ENCODE measurements around the gene MRM2.

DNA sequence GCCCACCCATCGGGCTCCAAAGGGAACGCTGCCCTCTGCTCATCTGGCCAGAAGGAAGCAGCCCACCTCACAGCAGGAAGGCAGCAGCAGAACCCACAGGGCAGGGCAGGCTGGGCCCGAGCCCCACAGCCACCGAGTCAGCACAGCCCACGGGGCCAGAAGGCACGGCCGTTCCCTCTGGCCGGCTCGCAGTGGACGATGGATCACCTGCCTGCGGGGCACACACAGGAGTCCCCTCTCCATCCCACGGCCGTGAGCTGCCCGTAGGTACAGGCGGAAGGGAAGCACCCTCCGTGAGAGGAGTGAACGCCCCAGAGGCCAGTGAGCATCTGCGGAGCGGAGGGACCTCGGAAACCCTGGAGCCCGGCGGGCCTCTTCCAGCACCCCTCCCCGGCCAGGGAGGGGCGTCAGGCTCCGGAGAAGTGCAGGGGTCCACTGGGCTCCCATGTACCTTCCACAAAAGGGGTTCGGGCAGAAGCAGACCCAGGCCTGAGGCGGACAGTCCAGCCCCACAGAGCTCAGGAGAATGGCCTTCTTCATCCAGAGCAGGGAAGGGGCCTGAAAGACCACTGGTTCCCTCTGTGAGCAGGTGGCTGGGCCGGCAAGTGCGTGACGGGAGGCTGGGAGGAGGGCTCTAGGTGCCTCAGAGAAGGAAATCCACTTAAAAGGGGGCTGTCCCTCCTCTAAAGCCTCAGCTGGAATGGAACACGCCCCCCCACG is 11.7 kb upstream of the MRM2 start:
- TF ChIP-seq POLR2A (IDR thresholded peaks at IDR 0.05; ENCODE audit: low read length) = no peak
- TF ChIP-seq GATA1 (IDR thresholded peaks at IDR 0.05; ENCODE audit: low read depth, low read length) = no peak
